Epithelial cell of proximal tubule (primary cell): ENCODE measurements around the gene DDX31. TPM values are rescaled to one million over a fixed set of nuclear protein-coding genes. Genes with fewer than 3 reads are reported as not detected.

Experiments
- DNase-seq: peaks from one replicate; pipeline ENCODE4 v3.0.0-alpha.2; 2011; ENCODE audit warnings: low read depth
- H3K4me3 ChIP-seq: 2 replicates; pipeline ENCODE4 v1.5.1; 2011; ENCODE audit warnings: low read depth, mild to moderate bottlenecking, low read length
- CTCF ChIP-seq: conservative IDR thresholded peaks from 2 replicates; pipeline ENCODE4 v1.5.1; 2012; ENCODE audit warnings: low read depth, mild to moderate bottlenecking, low read length
- total RNA-seq: library from RNA; depleted of rRNA; stranded (reverse); fragments of >200 nt; gene quantifications from 2 replicates; pipeline ENCODE4 v1.2.3, GENCODE V29; 2015

Gene DDX31
- total RNA-seq, 1 donor from 2014 or later, result 8.1 TPM

GRCh38 chr9:132588501-132589147 lies 81.2 kb downstream of the DDX31 start:
- no peak for TF ChIP-seq CTCF
- DNase-seq, result no peak
- H3K4me3 ChIP-seq, result no peak overlapping the region

- no peak for TF ChIP-seq CTCF
Observed at GRCh38 chr9:132588098-132588497, 81.7 kb downstream of the DDX31 start.

GRCh38 chr9:132587592-132587955 lies 82.2 kb downstream of the DDX31 start:
- TF ChIP-seq CTCF, result no peak
- no peak for DNase-seq
- no peak overlapping the region for H3K4me3 ChIP-seq

More at GRCh38 chr9:132588098-132588497, 81.7 kb downstream of the DDX31 start:
- no peak for DNase-seq
- no peak overlapping the region for H3K4me3 ChIP-seq

GRCh38 chr9:132586830-132587591 lies 82.8 kb downstream of the DDX31 start:
- no peak for TF ChIP-seq CTCF
- H3K4me3 ChIP-seq, result no peak overlapping the region
- no peak for DNase-seq

GRCh38 chr9:132585954-132586829 lies 83.6 kb downstream of the DDX31 start:
- no peak for TF ChIP-seq CTCF
- DNase-seq, result no peak

GRCh38 chr9:132584601-132585560 lies 84.9 kb downstream of the DDX31 start:
- H3K4me3 ChIP-seq, result no peak overlapping the region
- TF ChIP-seq CTCF, result no peak
- no peak for DNase-seq

More at GRCh38 chr9:132585954-132586829, 83.6 kb downstream of the DDX31 start:
- no peak overlapping the region for H3K4me3 ChIP-seq
